ENCODE data around the gene RBP3. TPM values are rescaled to one million over a fixed set of nuclear protein-coding genes. Genes with fewer than 3 reads are reported as not detected.

RBP3 gene
- total RNA-seq, 2 experiments from 2014 or later, result not detected

DNA sequence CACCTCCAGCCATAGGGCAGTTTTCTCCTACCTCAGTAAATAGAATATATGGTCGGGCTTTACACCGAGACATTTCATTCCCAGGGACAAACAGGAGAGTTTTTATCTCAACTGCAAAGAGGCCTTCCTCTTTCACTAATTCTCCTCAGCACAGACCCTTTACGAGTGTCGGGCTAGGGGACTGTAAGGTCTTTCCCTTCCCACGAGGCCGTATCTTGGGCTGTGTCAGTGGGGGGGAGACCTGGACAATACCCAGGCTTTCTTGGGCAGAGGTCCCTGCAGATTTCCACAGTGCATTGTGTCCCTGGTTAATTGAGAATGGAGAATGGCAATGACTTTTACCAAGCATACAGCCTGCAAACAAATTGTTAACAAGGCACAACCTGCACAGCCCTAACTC is 49.1 kb downstream of the RBP3 start:
- POLR2A ChIA-PET, result no interaction called here

DNA sequence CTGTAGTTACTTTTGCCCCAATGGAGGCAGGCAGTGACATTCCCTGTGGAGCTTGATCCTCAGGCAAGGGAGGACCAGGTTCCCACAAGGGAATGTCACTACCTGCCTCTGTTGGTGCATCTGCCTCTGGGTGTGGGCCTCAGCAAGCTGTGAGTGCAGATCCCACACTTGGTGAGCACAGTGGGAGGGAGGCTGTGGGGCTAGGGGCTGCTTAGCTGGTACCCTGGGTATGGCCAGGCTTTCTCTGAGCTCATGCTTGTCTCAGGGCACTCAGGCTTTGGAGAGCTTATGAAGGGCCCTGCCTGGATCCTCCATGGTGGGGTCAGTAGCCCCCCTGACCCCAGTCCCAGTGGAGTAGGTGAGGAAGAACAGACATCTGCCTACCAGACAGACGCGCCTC is 52.1 kb downstream of the RBP3 start:
- no peak for ATAC-seq
- H3K27me3 Mint-ChIP-seq, result peaks cover 9% of the 10 kb centered on the region
- POLR2A ChIA-PET, result no interaction called here
- no peak overlapping the region for H3K27ac Mint-ChIP-seq
- no peaks in the 10 kb centered on the region for H3K4me1 Mint-ChIP-seq (ENCODE audit: low read depth)
- TF ChIP-seq, protein P1, sequence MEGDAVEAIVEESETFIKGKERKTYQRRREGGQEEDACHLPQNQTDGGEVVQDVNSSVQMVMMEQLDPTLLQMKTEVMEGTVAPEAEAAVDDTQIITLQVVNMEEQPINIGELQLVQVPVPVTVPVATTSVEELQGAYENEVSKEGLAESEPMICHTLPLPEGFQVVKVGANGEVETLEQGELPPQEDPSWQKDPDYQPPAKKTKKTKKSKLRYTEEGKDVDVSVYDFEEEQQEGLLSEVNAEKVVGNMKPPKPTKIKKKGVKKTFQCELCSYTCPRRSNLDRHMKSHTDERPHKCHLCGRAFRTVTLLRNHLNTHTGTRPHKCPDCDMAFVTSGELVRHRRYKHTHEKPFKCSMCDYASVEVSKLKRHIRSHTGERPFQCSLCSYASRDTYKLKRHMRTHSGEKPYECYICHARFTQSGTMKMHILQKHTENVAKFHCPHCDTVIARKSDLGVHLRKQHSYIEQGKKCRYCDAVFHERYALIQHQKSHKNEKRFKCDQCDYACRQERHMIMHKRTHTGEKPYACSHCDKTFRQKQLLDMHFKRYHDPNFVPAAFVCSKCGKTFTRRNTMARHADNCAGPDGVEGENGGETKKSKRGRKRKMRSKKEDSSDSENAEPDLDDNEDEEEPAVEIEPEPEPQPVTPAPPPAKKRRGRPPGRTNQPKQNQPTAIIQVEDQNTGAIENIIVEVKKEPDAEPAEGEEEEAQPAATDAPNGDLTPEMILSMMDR (IDR thresholded peaks at IDR 0.05), result no peak
- CTCF ChIA-PET, result no interaction called here
- intact Hi-C loops (cut with micrococcal nuclease), result no loop called here
- no peak overlapping the region for H3K4me3 Mint-ChIP-seq
- H3K36me3 Mint-ChIP-seq (ENCODE audit: low read depth), result no peaks in the 10 kb centered on the region
- H3K9me3 Mint-ChIP-seq, result no peaks in the 10 kb centered on the region
- no peak for DNase-seq

More for the DNA sequence above, 49.1 kb downstream of the RBP3 start:
- H3K4me3 Mint-ChIP-seq, result no peak overlapping the region
- DNase-seq (no peak), ATAC-seq (no peak)
- no peaks in the 10 kb centered on the region for H3K36me3 Mint-ChIP-seq (ENCODE audit: low read depth)
- intact Hi-C loops (cut with micrococcal nuclease), result no loop called here
- H3K4me1 Mint-ChIP-seq (ENCODE audit: low read depth), result no peaks in the 10 kb centered on the region
- H3K9me3 Mint-ChIP-seq, result no peaks in the 10 kb centered on the region
- TF ChIP-seq, protein P1 (IDR thresholded peaks at IDR 0.05), result no peak
- CTCF ChIA-PET, result no interaction called here
- peaks cover 24% of the 10 kb centered on the region for H3K27me3 Mint-ChIP-seq
- H3K27ac Mint-ChIP-seq, result no peak overlapping the region

DNA sequence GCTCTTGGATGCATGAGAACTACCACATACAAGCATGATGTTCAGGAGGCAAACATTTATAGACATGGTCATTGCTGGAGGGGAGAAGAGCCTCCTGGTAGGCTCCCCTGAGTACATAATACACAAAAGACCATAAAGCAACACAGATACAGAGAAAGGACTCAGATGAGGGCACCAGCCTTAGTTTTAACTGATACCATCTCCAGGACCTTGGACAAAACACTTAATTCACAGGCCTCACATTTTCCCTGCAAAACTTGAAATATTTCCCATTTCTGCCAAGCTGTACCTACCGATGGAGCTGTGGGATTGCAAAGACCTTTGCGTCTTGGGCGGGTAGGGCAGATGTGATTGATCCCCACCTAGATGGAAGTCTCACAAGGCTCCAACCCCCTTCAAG is 52.6 kb downstream of the RBP3 start:
- DNase-seq (no peak), ATAC-seq (no peak)
- H3K4me1 Mint-ChIP-seq (ENCODE audit: low read depth), result no peaks in the 10 kb centered on the region
- no peaks in the 10 kb centered on the region for H3K36me3 Mint-ChIP-seq (ENCODE audit: low read depth)
- ChIA-PET CTCF (no interaction called here), POLR2A (no interaction called here)
- H3K27me3 Mint-ChIP-seq, result peaks cover 9% of the 10 kb centered on the region
- intact Hi-C loops (cut with micrococcal nuclease), result no loop called here
- TF ChIP-seq, protein P1 (IDR thresholded peaks at IDR 0.05), result no peak
- no peak overlapping the region for H3K27ac Mint-ChIP-seq
- no peak overlapping the region for H3K4me3 Mint-ChIP-seq
- no peaks in the 10 kb centered on the region for H3K9me3 Mint-ChIP-seq

DNA sequence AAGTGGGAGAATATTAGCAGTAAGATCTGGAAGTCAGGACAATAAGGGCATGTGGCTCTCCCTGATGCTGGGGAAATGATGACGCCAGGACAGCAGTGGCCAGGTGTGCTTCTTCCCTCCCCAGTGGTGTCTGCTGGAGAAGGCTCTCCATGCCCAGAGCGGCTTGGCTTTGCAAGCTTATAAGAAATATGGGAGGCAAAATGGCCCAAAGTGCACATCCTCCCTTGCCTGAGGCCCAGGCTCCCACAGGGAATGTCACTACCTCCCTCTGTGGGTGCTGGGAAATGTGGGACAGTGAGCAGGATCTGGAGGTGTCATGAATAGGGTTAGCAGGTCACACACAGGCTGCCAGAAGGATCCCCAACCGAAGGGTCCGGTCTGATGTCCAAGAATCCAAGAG is 53.0 kb downstream of the RBP3 start:
- DNase-seq, result no peak
- H3K4me1 Mint-ChIP-seq (ENCODE audit: low read depth), result no peaks in the 10 kb centered on the region
- intact Hi-C loops (cut with micrococcal nuclease), result no loop called here
- TF ChIP-seq, protein P1 (IDR thresholded peaks at IDR 0.05), result no peak
- no peak overlapping the region for H3K4me3 Mint-ChIP-seq
- ChIA-PET CTCF (no interaction called here), POLR2A (no interaction called here)
- no peak for ATAC-seq
- no peaks in the 10 kb centered on the region for H3K36me3 Mint-ChIP-seq (ENCODE audit: low read depth)
- H3K27ac Mint-ChIP-seq, result no peak overlapping the region
- no peaks in the 10 kb centered on the region for H3K9me3 Mint-ChIP-seq
- peaks cover 9% of the 10 kb centered on the region for H3K27me3 Mint-ChIP-seq

DNA sequence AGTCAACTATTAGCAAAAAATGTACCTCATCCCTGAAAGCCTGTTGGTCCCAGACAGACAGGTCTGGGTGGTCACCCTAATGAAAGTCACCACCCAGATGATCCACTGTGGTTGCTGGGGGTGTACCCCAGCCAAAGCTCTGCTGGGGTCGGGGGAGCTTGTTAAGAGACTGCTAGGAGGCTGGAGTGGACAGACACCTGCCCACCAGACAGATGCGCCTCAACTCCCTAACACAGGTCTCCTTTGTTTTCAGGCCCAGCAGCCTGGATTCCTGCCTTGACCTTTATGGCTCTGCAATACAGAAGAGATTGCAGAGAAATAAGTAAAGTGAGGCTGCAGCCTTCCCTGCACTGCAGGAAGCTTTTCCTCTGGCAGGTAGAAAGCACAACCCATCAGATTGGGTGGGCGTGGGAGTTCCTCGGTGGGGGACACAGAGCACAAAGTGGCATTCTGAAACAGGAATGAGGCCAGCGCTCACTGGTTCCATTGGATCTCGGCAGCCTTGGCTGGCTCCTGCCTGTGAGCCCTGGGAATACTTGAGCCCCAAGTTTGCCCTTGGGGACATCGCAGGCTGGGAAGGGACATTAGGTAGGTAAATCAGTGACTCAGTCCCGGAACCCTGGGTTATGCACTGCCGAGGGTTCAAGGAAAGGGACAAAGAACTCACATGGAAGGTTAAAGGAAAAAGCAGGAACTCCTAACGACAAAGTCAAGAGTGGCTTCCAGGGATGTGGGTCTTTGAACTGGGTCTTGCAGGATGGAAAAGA is 53.9 kb downstream of the RBP3 start:
- DNase-seq, result no peak
- ChIA-PET POLR2A (no interaction called here), CTCF (no interaction called here)
- Mint-ChIP-seq H3K9me3 (no peaks in the 10 kb centered on the region), H3K4me1 (ENCODE audit: low read depth) (no peaks in the 10 kb centered on the region), H3K27ac (no peak overlapping the region), H3K27me3 (peaks cover 8% of the 10 kb centered on the region), H3K4me3 (no peak overlapping the region), H3K36me3 (ENCODE audit: low read depth) (no peaks in the 10 kb centered on the region)
- ATAC-seq, result no peak
- TF ChIP-seq, protein P1 (IDR thresholded peaks at IDR 0.05), result no peak
- intact Hi-C loops (cut with micrococcal nuclease), result no loop called here

All from activated CD8-positive, alpha-beta T cell treated with anti-CD3 and anti-CD28 coated beads for 36 hours (primary cell).